ENCODE data around the gene TTLL7. TPM values are rescaled to one million over a fixed set of nuclear protein-coding genes. Genes with fewer than 3 reads are reported as not detected.

Gene TTLL7
- total RNA-seq, 1 experiment from 2014 or later, result 6.6 TPM

GRCh38 chr1:83958704-83959103 is 40.2 kb downstream of the TTLL7 start:
- no peak for TF ChIP-seq CTCF (conservative IDR thresholded peaks at IDR 0.05)
- Histone ChIP-seq H3K79me1 (ENCODE audit: insufficient read depth, low read depth, low read length, poor library complexity, severe bottlenecking) (no peaks in the 10 kb centered on the region), H3K18ac (ENCODE audit: insufficient read length, low read depth, low read length) (no peak overlapping the region), H3T11ph (ENCODE audit: low read length) (no peak overlapping the region), H2BK120ac (ENCODE audit: low read depth, low read length, poor library complexity, severe bottlenecking) (no peak overlapping the region), H3K23ac (ENCODE audit: insufficient read length, low read depth, low read length) (no peak overlapping the region), H3K9me3 (ENCODE audit: control insufficient read depth, low read depth, low read length) (no peaks in the 10 kb centered on the region), H3K27ac (ENCODE audit: insufficient read length, low read depth, low read length) (no peak overlapping the region), H3K14ac (ENCODE audit: insufficient read depth, low read length) (no peak overlapping the region), H2BK12ac (ENCODE audit: insufficient read length, low read depth, low read length) (no peak overlapping the region), H3K4me2 (ENCODE audit: insufficient read depth, insufficient read length, low read length) (no peak overlapping the region), H3K79me2 (ENCODE audit: insufficient read depth, low read length) (no peaks in the 10 kb centered on the region), H3K4ac (ENCODE audit: low read depth, low read length) (no peak overlapping the region), H4K8ac (replicated peaks; ENCODE audit: insufficient read length, low read depth, low read length) (no peak overlapping the region), H4K20me1 (ENCODE audit: control insufficient read depth, insufficient read depth, insufficient read length) (no peaks in the 10 kb centered on the region), H3K9ac (ENCODE audit: extremely low read depth, insufficient read length, low read length) (no peak overlapping the region), H3K27me3 (ENCODE audit: insufficient read depth, low read length) (no peaks in the 10 kb centered on the region), H2AFZ (ENCODE audit: low read length) (no peak overlapping the region), H4K91ac (ENCODE audit: insufficient read length, low read depth, low read length) (no peak overlapping the region), H3K4me1 (ENCODE audit: insufficient read depth, low read length) (no peaks in the 10 kb centered on the region; the same call in 1 of the 2 replicates), H3K23me2 (ENCODE audit: insufficient read length, low read depth, low read length, poor library complexity, severe bottlenecking) (no peaks in the 10 kb centered on the region), H3K56ac (ENCODE audit: insufficient read length, low read depth, low read length) (no peak overlapping the region), H4K5ac (ENCODE audit: insufficient read length, low read depth, low read length) (no peak overlapping the region), H2BK5ac (ENCODE audit: insufficient read length, low read length) (no peak overlapping the region), H2BK20ac (ENCODE audit: low read depth, low read length, poor library complexity, severe bottlenecking) (no peak overlapping the region), H2BK15ac (ENCODE audit: low read depth, low read length) (no peak overlapping the region), H2AK5ac (ENCODE audit: insufficient read length, low read length) (no peak overlapping the region)
- Mint-ChIP-seq H3K4me3 (no peak overlapping the region), H3K9me3 (no peaks in the 10 kb centered on the region), H3K27ac (no peak overlapping the region), H3K36me3 (ENCODE audit: insufficient read depth in 1 of 3, low read depth in 3 of 3) (no peaks in the 10 kb centered on the region), H3K27me3 (ENCODE audit: low read depth) (no peaks in the 10 kb centered on the region), H3K4me1 (peaks cover 0 to 6% of the 10 kb centered on the region in 2 experiments; a peak in 2 of 4 replicates)
- no peak for DNase-seq
